ENCODE measurements around the gene CRBN. TPM values are rescaled to one million over a fixed set of nuclear protein-coding genes. Genes with fewer than 3 reads are reported as not detected.

Gene CRBN
- 57.4 TPM for total RNA-seq
- long read RNA-seq, transcript CRBN-201 (11 exons, 2,206 nt): major isoform, 69 of 92 reads
- long read RNA-seq, partial matches to known transcripts: 4 of 92 reads
- long read RNA-seq, other reads (novel, unspliced or antisense): 14 of 92 reads

- DNase-seq (peak; percentile 93), ATAC-seq (peak; percentile 100)
- intact Hi-C loops (cut with micrococcal nuclease): loop anchor here (10.0 kb wide), 1 partner anchor 55 kb away; the partner anchor contains the start of gene TRNT1
Measured at GRCh38 chr3:3179407-3180094, at the start of gene CRBN. Gene CRBN (minus strand): TSS chr3:3179691. CDS start chr3:3179687, 4 bp downstream.

- DNase-seq (no peak), ATAC-seq (peak; percentile 99)
- intact Hi-C loops (cut with micrococcal nuclease): no loop called here
Measured at GRCh38 chr3:3227640-3228039, 48.1 kb upstream of the CRBN start.

- intact Hi-C loops (cut with micrococcal nuclease): no loop called here
- ATAC-seq: no peak
- no peak for DNase-seq
Measured at GRCh38 chr3:3221528-3221927, 42.0 kb upstream of the CRBN start.

- intact Hi-C loops (cut with micrococcal nuclease): no loop called here
- DNase-seq: no peak
- ATAC-seq: no peak
Measured at GRCh38 chr3:3216401-3216800, 36.9 kb upstream of the CRBN start.

- intact Hi-C loops (cut with micrococcal nuclease): no loop called here
- ATAC-seq (no peak), DNase-seq (no peak)
Measured at GRCh38 chr3:3212781-3213440, 33.4 kb upstream of the CRBN start.

- DNase-seq: no peak
- intact Hi-C loops (cut with micrococcal nuclease): no loop called here
- no peak for ATAC-seq
Measured at GRCh38 chr3:3209714-3210113, 30.2 kb upstream of the CRBN start.

- intact Hi-C loops (cut with micrococcal nuclease): no loop called here
- ATAC-seq (no peak), DNase-seq (no peak)
Measured at GRCh38 chr3:3209057-3209456, 29.6 kb upstream of the CRBN start.

GRCh38 chr3:3201611-3202010 is 22.1 kb upstream of the CRBN start:
- no peak for DNase-seq
- intact Hi-C loops (cut with micrococcal nuclease): no loop called here
- ATAC-seq: no peak

GRCh38 chr3:3200632-3201212 is 21.2 kb upstream of the CRBN start:
- no peak for DNase-seq
- peak; percentile 52 for ATAC-seq

GRCh38 chr3:3199306-3199705 is 19.8 kb upstream of the CRBN start:
- intact Hi-C loops (cut with micrococcal nuclease): loop anchor here (5.0 kb wide), 1 partner anchor 1093 kb away; no protein-coding TSS in a partner anchor

More at GRCh38 chr3:3200632-3201212, 21.2 kb upstream of the CRBN start:
- intact Hi-C loops (cut with micrococcal nuclease): no loop called here

GRCh38 chr3:3196148-3196861 is 16.8 kb upstream of the CRBN start:
- ATAC-seq (no peak), DNase-seq (no peak)
- intact Hi-C loops (cut with micrococcal nuclease): loop anchor here (5.0 kb wide), 1 partner anchor 1096 kb away; no protein-coding TSS in a partner anchor

More at GRCh38 chr3:3199306-3199705, 19.8 kb upstream of the CRBN start:
- ATAC-seq (no peak), DNase-seq (no peak)

GRCh38 chr3:3194861-3195260 is 15.4 kb upstream of the CRBN start:
- intact Hi-C loops (cut with micrococcal nuclease): loop anchor here (5.0 kb wide), 1 partner anchor 1097 kb away; no protein-coding TSS in a partner anchor
- ATAC-seq (no peak), DNase-seq (no peak)

GRCh38 chr3:3192286-3192675 is 12.8 kb upstream of the CRBN start:
- no peak for DNase-seq
- intact Hi-C loops (cut with micrococcal nuclease): no loop called here
- no peak for ATAC-seq

GRCh38 chr3:3191675-3192285 is 12.3 kb upstream of the CRBN start:
- ATAC-seq (no peak), DNase-seq (no peak)
- intact Hi-C loops (cut with micrococcal nuclease): no loop called here

GRCh38 chr3:3189961-3190360 is 10.5 kb upstream of the CRBN start:
- intact Hi-C loops (cut with micrococcal nuclease): no loop called here
- ATAC-seq: no peak
- no peak for DNase-seq

- peak; percentile 71 for ATAC-seq
- intact Hi-C loops (cut with micrococcal nuclease): no loop called here
- no peak for DNase-seq
Measured at GRCh38 chr3:3189102-3189727, 9.7 kb upstream of the CRBN start.

- intact Hi-C loops (cut with micrococcal nuclease): no loop called here
- no peak for DNase-seq
- no peak for ATAC-seq
Measured at GRCh38 chr3:3184876-3185275, 5.4 kb upstream of the CRBN start.

- ATAC-seq: no peak
- intact Hi-C loops (cut with micrococcal nuclease): no loop called here
Measured at GRCh38 chr3:3180456-3180855, 965 bp upstream of the CRBN start.

More at GRCh38 chr3:3180456-3180855, 965 bp upstream of the CRBN start:
- DNase-seq: no peak

All from left ventricle myocardium superior (tissue), 1 donor.